WERI-Rb-1 (cell line): ENCODE measurements around the gene SPRR3.

Experiments used
- DNase-seq: peaks from one replicate; pipeline ENCODE4 v3.0.0-alpha.2; 2020
- H3K27ac ChIP-seq: fragments of 250-450 bp; sonication (Bioruptor Pico); 2 replicates; pipeline ENCODE4 v1.5.1; 2020; ENCODE audit warnings: mild to moderate bottlenecking, moderate library complexity
- H3K27me3 ChIP-seq: fragments of 250-450 bp; sonication (Bioruptor Pico); 2 replicates; pipeline ENCODE4 v1.5.1; 2021; ENCODE audit warnings: mild to moderate bottlenecking, low read depth, moderate library complexity; ENCODE audit not compliant: insufficient read depth, severe bottlenecking
- H3K36me3 ChIP-seq: fragments of 250-450 bp; sonication (Bioruptor Pico); 2 replicates; pipeline ENCODE4 v1.5.1; 2020; ENCODE audit warnings: mild to moderate bottlenecking, moderate library complexity
- H3K4me3 ChIP-seq: 2 replicates; pipeline ENCODE4 v1.5.1; 2011; ENCODE audit warnings: low read depth, mild to moderate bottlenecking, control low read depth, low read length
- H3K9me3 ChIP-seq: fragments of 250-450 bp; sonication (Bioruptor Pico); 2 replicates; pipeline ENCODE4 v1.5.1; 2021; ENCODE audit warnings: mild to moderate bottlenecking, moderate library complexity; ENCODE audit not compliant: severe bottlenecking
- CTCF ChIP-seq: IDR thresholded peaks from 2 replicates; pipeline ENCODE4 v1.5.1; 2011; ENCODE audit warnings: low read depth, mild to moderate bottlenecking, control low read depth, inconsistent platforms, low read length

Gene SPRR3

GRCh38 chr1:152967201-152967600 is 34.3 kb upstream of the SPRR3 start:
- no peak for DNase-seq
- TF ChIP-seq CTCF, result no peak
- Histone ChIP-seq H3K4me3 (no peak overlapping the region), H3K9me3 (no peaks in the 10 kb centered on the region), H3K27me3 (no peaks in the 10 kb centered on the region), H3K36me3 (no peaks in the 10 kb centered on the region), H3K27ac (no peak overlapping the region)

GRCh38 chr1:152968248-152968647 is 33.3 kb upstream of the SPRR3 start:
- TF ChIP-seq CTCF, result no peak
- no peaks in the 10 kb centered on the region for H3K27me3 ChIP-seq
- no peaks in the 10 kb centered on the region for H3K36me3 ChIP-seq
- no peak for DNase-seq
- H3K27ac ChIP-seq, result no peak overlapping the region
- no peak overlapping the region for H3K4me3 ChIP-seq
- no peaks in the 10 kb centered on the region for H3K9me3 ChIP-seq

GRCh38 chr1:152969036-152969435 is 32.5 kb upstream of the SPRR3 start:
- H3K27me3 ChIP-seq, result no peaks in the 10 kb centered on the region
- no peak overlapping the region for H3K4me3 ChIP-seq
- no peak for DNase-seq
- no peaks in the 10 kb centered on the region for H3K36me3 ChIP-seq
- TF ChIP-seq CTCF, result no peak
- H3K9me3 ChIP-seq, result no peaks in the 10 kb centered on the region
- no peak overlapping the region for H3K27ac ChIP-seq

GRCh38 chr1:152970495-152970894 is 31.1 kb upstream of the SPRR3 start, which contains the start of gene SPRR4:
Gene SPRR4, plus strand, starts transcription at chr1:152970648. Its CDS starts 1,243 bp downstream, at chr1:152971891.
- Histone ChIP-seq H3K9me3 (no peaks in the 10 kb centered on the region), H3K27me3 (no peaks in the 10 kb centered on the region), H3K27ac (no peak within 1 kb of the TSS), H3K36me3 (no peaks in the 10 kb centered on the region), H3K4me3 (no peak within 1 kb of the TSS)
- DNase-seq, result peak; percentile 91
- no peak for TF ChIP-seq CTCF

GRCh38 chr1:152972196-152972886 is 29.2 kb upstream of the SPRR3 start:
- Histone ChIP-seq H3K9me3 (no peaks in the 10 kb centered on the region), H3K4me3 (no peak overlapping the region), H3K36me3 (no peaks in the 10 kb centered on the region), H3K27me3 (no peaks in the 10 kb centered on the region), H3K27ac (no peak overlapping the region)
- no peak for DNase-seq
- TF ChIP-seq CTCF, result no peak

GRCh38 chr1:152976688-152977087 is 24.9 kb upstream of the SPRR3 start:
- TF ChIP-seq CTCF, result no peak
- no peak for DNase-seq

More at GRCh38 chr1:152976688-152977087, 24.9 kb upstream of the SPRR3 start:
- H3K9me3 ChIP-seq, result no peaks in the 10 kb centered on the region
- no peak overlapping the region for H3K27ac ChIP-seq
- no peaks in the 10 kb centered on the region for H3K27me3 ChIP-seq
- no peaks in the 10 kb centered on the region for H3K36me3 ChIP-seq
- H3K4me3 ChIP-seq, result no peak overlapping the region
